Parathyroid adenoma (tissue), 2 donors: ENCODE results near the gene MALT1.

ENCODE experiments used
- H2AFZ ChIP-seq: fragments of 300-600 bp; sonication (generic); one replicate; pipeline ENCODE4 v1.7.0; 2017; ENCODE audit warnings: antibody characterized with exemption, mild to moderate bottlenecking
- H3K27ac ChIP-seq: fragments of 300-600 bp; sonication (generic); one replicate; pipeline ENCODE4 v1.7.0; 2017
- H3K27me3 ChIP-seq: fragments of 300-600 bp; sonication (generic); one replicate; pipeline ENCODE4 v1.7.0; 2017; ENCODE audit warnings: low read length; ENCODE audit not compliant: control insufficient read depth, insufficient read depth
- H3K36me3 ChIP-seq: fragments of 300-600 bp; sonication (generic); one replicate; pipeline ENCODE4 v1.7.0; 2017; ENCODE audit warnings: low read length; ENCODE audit not compliant: control insufficient read depth, insufficient read depth
- H3K4me1 ChIP-seq: fragments of 300-600 bp; sonication (generic); one replicate; pipeline ENCODE4 v1.7.0; 2017; ENCODE audit warnings: control low read depth
- H3K4me2 ChIP-seq: fragments of 300-600 bp; sonication (generic); one replicate; pipeline ENCODE4 v1.7.0; 2017; ENCODE audit warnings: low read length
- H3K4me3 ChIP-seq: fragments of 300-600 bp; sonication (generic); one replicate; pipeline ENCODE4 v1.7.0; 2017; ENCODE audit warnings: low read depth, low read length
- H3K79me2 ChIP-seq: fragments of 300-600 bp; sonication (generic); one replicate; pipeline ENCODE4 v1.7.0; 2017; ENCODE audit warnings: control low read depth
- H3K9ac ChIP-seq: fragments of 300-600 bp; sonication (generic); one replicate; pipeline ENCODE4 v1.7.0; 2017; ENCODE audit warnings: mild to moderate bottlenecking
- H3K9me3 ChIP-seq: fragments of 300-600 bp; sonication (generic); one replicate; pipeline ENCODE4 v1.7.0; 2017; ENCODE audit warnings: low read length; ENCODE audit not compliant: control insufficient read depth
- TF ChIP-seq, protein P1 (sequence below): fragments of 300-600 bp; sonication (generic); IDR thresholded peaks from one replicate; pipeline ENCODE4 v1.7.0; 2017; ENCODE audit warnings: antibody characterized with exemption, mild to moderate bottlenecking
- donor health status: primary hyperparathyroidism.

MALT1 gene

DNA sequence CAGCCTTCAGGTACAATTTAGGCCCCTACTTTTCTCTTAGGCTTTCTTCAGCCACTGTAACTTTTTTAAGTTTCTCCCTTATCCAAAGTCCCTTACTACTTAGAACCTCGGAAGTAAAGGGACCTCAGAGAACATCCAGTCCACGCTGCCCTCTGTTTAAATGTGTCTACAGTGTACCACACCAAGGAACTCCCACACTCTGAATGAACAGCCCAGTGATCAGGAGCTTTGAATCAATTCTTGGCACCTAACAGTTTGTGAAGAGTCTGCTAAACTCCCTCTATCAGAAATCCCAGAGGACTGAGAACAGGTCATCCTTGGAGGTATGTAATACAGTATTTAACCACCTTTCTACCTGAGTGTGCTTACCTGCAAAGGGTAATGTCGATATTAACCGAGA, 11.6 kb upstream of the MALT1 start:
- no peak overlapping the region for H2AFZ ChIP-seq
- H3K9ac ChIP-seq: no peak overlapping the region
- H3K36me3 ChIP-seq: no peaks in the 10 kb centered on the region
- H3K4me1 ChIP-seq: no peaks in the 10 kb centered on the region
- H3K9me3 ChIP-seq: no peaks in the 10 kb centered on the region
- no peaks in the 10 kb centered on the region for H3K79me2 ChIP-seq
- H3K4me3 ChIP-seq: no peak overlapping the region
- H3K4me2 ChIP-seq: no peak overlapping the region
- H3K27me3 ChIP-seq: no peaks in the 10 kb centered on the region
- no peak overlapping the region for H3K27ac ChIP-seq
- TF ChIP-seq, protein P1, sequence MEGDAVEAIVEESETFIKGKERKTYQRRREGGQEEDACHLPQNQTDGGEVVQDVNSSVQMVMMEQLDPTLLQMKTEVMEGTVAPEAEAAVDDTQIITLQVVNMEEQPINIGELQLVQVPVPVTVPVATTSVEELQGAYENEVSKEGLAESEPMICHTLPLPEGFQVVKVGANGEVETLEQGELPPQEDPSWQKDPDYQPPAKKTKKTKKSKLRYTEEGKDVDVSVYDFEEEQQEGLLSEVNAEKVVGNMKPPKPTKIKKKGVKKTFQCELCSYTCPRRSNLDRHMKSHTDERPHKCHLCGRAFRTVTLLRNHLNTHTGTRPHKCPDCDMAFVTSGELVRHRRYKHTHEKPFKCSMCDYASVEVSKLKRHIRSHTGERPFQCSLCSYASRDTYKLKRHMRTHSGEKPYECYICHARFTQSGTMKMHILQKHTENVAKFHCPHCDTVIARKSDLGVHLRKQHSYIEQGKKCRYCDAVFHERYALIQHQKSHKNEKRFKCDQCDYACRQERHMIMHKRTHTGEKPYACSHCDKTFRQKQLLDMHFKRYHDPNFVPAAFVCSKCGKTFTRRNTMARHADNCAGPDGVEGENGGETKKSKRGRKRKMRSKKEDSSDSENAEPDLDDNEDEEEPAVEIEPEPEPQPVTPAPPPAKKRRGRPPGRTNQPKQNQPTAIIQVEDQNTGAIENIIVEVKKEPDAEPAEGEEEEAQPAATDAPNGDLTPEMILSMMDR: no peak

DNA sequence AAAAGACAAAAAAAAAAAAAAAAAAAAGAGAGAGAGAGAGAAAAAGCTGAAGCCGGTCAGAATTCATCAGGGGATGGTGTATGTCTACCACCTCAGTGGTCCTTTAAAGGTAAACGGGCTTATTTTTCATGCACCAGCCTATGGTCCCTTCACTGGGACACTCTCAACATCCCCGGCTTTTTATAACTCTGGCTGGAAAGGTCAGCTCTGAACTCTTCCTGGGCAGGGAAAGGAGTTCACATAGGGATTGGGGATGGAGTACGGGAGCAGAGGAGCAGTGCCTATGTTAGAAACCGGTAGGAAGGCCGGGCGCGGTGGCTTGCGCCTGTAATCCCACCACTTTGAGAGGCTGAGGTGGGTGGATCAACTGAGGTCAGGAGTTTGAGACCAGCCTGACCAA, 10.3 kb upstream of the MALT1 start:
- H3K27me3 ChIP-seq: no peaks in the 10 kb centered on the region
- no peak overlapping the region for H3K9ac ChIP-seq
- no peaks in the 10 kb centered on the region for H3K9me3 ChIP-seq
- H3K4me2 ChIP-seq: no peak overlapping the region
- H3K4me3 ChIP-seq: no peak overlapping the region
- H3K4me1 ChIP-seq: no peaks in the 10 kb centered on the region
- no peak overlapping the region for H3K27ac ChIP-seq
- no peak overlapping the region for H2AFZ ChIP-seq
- no peaks in the 10 kb centered on the region for H3K36me3 ChIP-seq
- H3K79me2 ChIP-seq: no peaks in the 10 kb centered on the region
- TF ChIP-seq, protein P1: no peak

DNA sequence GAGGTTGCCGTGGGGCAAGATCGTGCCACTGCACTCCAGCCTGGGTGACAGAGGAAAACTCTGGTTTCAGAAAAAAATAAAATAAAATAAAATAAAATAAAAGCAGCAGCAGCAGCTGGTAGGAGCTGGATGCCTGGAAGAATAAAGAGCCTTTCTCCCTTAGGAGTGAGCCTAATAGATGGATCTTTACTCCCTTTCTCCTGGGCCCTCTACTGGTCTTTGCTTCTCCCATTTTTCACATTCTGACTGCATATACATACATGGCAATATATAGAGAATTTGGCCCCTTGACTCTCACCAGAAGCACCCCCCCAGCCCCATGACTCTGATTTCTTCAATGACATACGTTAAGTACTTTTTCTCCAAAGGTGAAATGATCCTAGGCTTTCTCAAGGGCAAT, 9.8 kb upstream of the MALT1 start:
- H3K27ac ChIP-seq: no peak overlapping the region
- H3K4me3 ChIP-seq: no peak overlapping the region
- no peaks in the 10 kb centered on the region for H3K36me3 ChIP-seq
- no peaks in the 10 kb centered on the region for H3K79me2 ChIP-seq
- H2AFZ ChIP-seq: no peak overlapping the region
- no peaks in the 10 kb centered on the region for H3K9me3 ChIP-seq
- H3K27me3 ChIP-seq: no peaks in the 10 kb centered on the region
- TF ChIP-seq, protein P1: no peak
- H3K4me1 ChIP-seq: no peaks in the 10 kb centered on the region
- H3K4me2 ChIP-seq: no peak overlapping the region
- no peak overlapping the region for H3K9ac ChIP-seq

- H3K9ac ChIP-seq: no peak overlapping the region
- no peaks in the 10 kb centered on the region for H3K79me2 ChIP-seq
- no peak overlapping the region for H2AFZ ChIP-seq
- H3K4me2 ChIP-seq: no peak overlapping the region
- no peaks in the 10 kb centered on the region for H3K9me3 ChIP-seq
- no peaks in the 10 kb centered on the region for H3K36me3 ChIP-seq
- H3K4me3 ChIP-seq: no peak overlapping the region
- no peak overlapping the region for H3K27ac ChIP-seq
- TF ChIP-seq, protein P1: no peak
- H3K4me1 ChIP-seq: no peaks in the 10 kb centered on the region
- H3K27me3 ChIP-seq: no peaks in the 10 kb centered on the region
These were observed 9.1 kb upstream of the MALT1 start for GRCh38 chr18:58662118-58662517.

DNA sequence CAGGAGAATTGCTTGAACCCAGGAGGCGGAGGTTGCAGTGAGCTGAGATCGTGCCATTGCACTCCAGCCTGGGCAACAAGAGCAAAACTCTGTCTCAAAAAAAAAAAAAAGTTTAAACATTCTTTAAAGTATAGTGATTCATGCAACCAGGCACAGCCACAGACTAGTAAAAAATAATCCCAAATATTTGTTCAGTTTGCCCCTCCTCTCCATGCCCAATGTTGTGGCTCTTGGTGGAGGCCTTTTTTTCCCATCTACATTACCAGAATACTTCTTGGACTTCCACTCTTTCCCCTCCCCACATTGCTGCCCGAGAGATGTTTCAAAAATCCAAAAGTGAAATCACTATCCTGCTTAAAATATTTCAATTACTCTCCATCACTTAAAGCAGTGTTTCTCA, 5.1 kb upstream of the MALT1 start:
- Histone ChIP-seq H3K4me2 (no peak overlapping the region), H3K27ac (no peak overlapping the region), H3K36me3 (no peaks in the 10 kb centered on the region), H3K9ac (no peak overlapping the region), H3K4me1 (no peaks in the 10 kb centered on the region), H3K27me3 (no peaks in the 10 kb centered on the region), H3K79me2 (no peaks in the 10 kb centered on the region), H3K9me3 (no peaks in the 10 kb centered on the region), H2AFZ (no peak overlapping the region), H3K4me3 (no peak overlapping the region)
- TF ChIP-seq, protein P1: no peak
